NCI-H2171 treated with DMSO at 0.1 percent for 48 hours (cell line): ENCODE measurements around the gene KIF3C.
"Not testable (repeated sequence)": the region's sequence is repeated elsewhere in the genome, so short reads cannot be mapped to it uniquely, and the experiment has no call there.

Source experiments
- DNase-seq: peaks from one replicate; lab custom pipeline; 2025; lab: John Stamatoyannopoulos, UW

KIF3C gene

GRCh38 chr2:25999406-25999805 is 17.1 kb upstream of the KIF3C start:
- not testable (repeated sequence) for DNase-seq

- DNase-seq: not testable (repeated sequence)
Measured at GRCh38 chr2:25998816-25999383, 16.6 kb upstream of the KIF3C start.

- no peak for DNase-seq
Measured at GRCh38 chr2:25996844-25997243, 14.5 kb upstream of the KIF3C start.

GRCh38 chr2:25994509-25994908 is 12.2 kb upstream of the KIF3C start:
- no peak for DNase-seq

- no peak for DNase-seq
Measured at GRCh38 chr2:25993049-25993448, 10.8 kb upstream of the KIF3C start.

- no peak for DNase-seq
Measured at GRCh38 chr2:25992556-25992955, 10.3 kb upstream of the KIF3C start.

GRCh38 chr2:25991965-25992364 is 9.7 kb upstream of the KIF3C start:
- DNase-seq: no peak

GRCh38 chr2:25989154-25989553 is 6.9 kb upstream of the KIF3C start:
- DNase-seq: no peak

GRCh38 chr2:25988134-25988533 is 5.8 kb upstream of the KIF3C start:
- DNase-seq: no peak

GRCh38 chr2:25983735-25984134 is 1.4 kb upstream of the KIF3C start:
- DNase-seq: no peak

- DNase-seq: peak; percentile 57
Measured at GRCh38 chr2:25982968-25983280, 627 bp upstream of the KIF3C start.

- DNase-seq: no peak
Measured at GRCh38 chr2:25981596-25982272, 563 bp downstream of the KIF3C start.

- DNase-seq: no peak
Measured at GRCh38 chr2:25980951-25981350, 1.3 kb downstream of the KIF3C start.

- no peak for DNase-seq
Measured at GRCh38 chr2:25980076-25980887, 2.0 kb downstream of the KIF3C start.

- no peak for DNase-seq
Measured at GRCh38 chr2:25979001-25979400, 3.3 kb downstream of the KIF3C start.

- DNase-seq: peak; percentile 57
Measured at GRCh38 chr2:25977768-25978167, 4.5 kb downstream of the KIF3C start.

- no peak for DNase-seq
Measured at GRCh38 chr2:25976983-25977741, 5.1 kb downstream of the KIF3C start.

GRCh38 chr2:25972049-25972823 is 10.1 kb downstream of the KIF3C start:
- DNase-seq: no peak

GRCh38 chr2:25971596-25971995 is 10.7 kb downstream of the KIF3C start:
- DNase-seq: no peak

GRCh38 chr2:25966531-25967270 is 15.6 kb downstream of the KIF3C start:
- DNase-seq: no peak

- DNase-seq: no peak
Measured at GRCh38 chr2:25964891-25965290, 17.4 kb downstream of the KIF3C start.
